ENCODE measurements around the gene PLOD1. TPM values are rescaled to one million over a fixed set of nuclear protein-coding genes. Genes with fewer than 3 reads are reported as not detected.

The PLOD1 gene
- total RNA-seq, 4 donors from 2014 or later, result 52.8 to 87.9 (median 64.0) TPM

Small RNAs within 50 kb of the gene (small RNA-seq; reads per million reads assigned to genes)
- gene AL096840.1 (not detected), gene RF00019 (not detected), gene RNU5E-4P (0.57 reads per million)

Other genes starting within 250 kb of the PLOD1 start
- 1 to 10 TPM in 1 of 4 donors, under 1 TPM in 2, not detected in 1; under 0.01 to 1.2 (median 0.20) TPM for gene DRAXIN, start 243.0 kb upstream of the PLOD1 start, total RNA-seq
- 100 to 1,000 TPM in 1 of 4 donors, 10 to 100 TPM in 3; 35.6 to 118 (median 76.0) TPM for gene AGTRAP, start 198.6 kb upstream of the PLOD1 start, total RNA-seq
- 10 to 100 TPM in 1 of 4 donors, 1 to 10 TPM in 2, not detected in 1; 4.4 to 13.8 (median 5.1) TPM for gene C1orf167, start 172.5 kb upstream of the PLOD1 start, total RNA-seq
- 10 to 100 TPM; 61.2 to 93.9 (median 69.9) TPM for gene MTHFR, start 128.8 kb upstream of the PLOD1 start, total RNA-seq
- 10 to 100 TPM; 24.3 to 30.3 (median 25.6) TPM for gene CLCN6, start 128.5 kb upstream of the PLOD1 start, total RNA-seq
- 1 to 10 TPM in 1 of 4 donors, not detected in 3; 3.0 TPM for gene NPPA, start 86.9 kb upstream of the PLOD1 start, total RNA-seq
- gene NPPB, start 75.8 kb upstream of the PLOD1 start, total RNA-seq, result not detected
- 10 to 100 TPM; 50.0 to 73.7 (median 55.6) TPM for gene KIAA2013, start 8.3 kb upstream of the PLOD1 start, total RNA-seq
- 10 to 100 TPM; 53.8 to 71.6 (median 58.7) TPM for gene MFN2, start 45.7 kb downstream of the PLOD1 start, total RNA-seq
- gene MIIP, start 84.8 kb downstream of the PLOD1 start, total RNA-seq, result 10 to 100 TPM; 53.3 to 95.4 (median 67.1) TPM
- 1 to 10 TPM in 2 of 4 donors, under 1 TPM in 1, not detected in 1; 0.84 to 4.9 (median 1.8) TPM for gene TNFRSF8, start 128.6 kb downstream of the PLOD1 start, total RNA-seq
- gene TNFRSF1B, start 232.3 kb downstream of the PLOD1 start, total RNA-seq, result 10 to 100 TPM; 27.4 to 62.1 (median 43.5) TPM

All from tibial nerve (tissue), 4 donors.